ENCODE results near the gene TASP1.
"Not testable (repeated sequence)": the region's sequence is repeated elsewhere in the genome, so short reads cannot be mapped to it uniquely, and the experiment has no call there.

TASP1 gene

GRCh38 chr20:13397300-13397724, 241.4 kb downstream of the TASP1 start:
- no peak for DNase-seq (ENCODE audit: low spot score)

DNA sequence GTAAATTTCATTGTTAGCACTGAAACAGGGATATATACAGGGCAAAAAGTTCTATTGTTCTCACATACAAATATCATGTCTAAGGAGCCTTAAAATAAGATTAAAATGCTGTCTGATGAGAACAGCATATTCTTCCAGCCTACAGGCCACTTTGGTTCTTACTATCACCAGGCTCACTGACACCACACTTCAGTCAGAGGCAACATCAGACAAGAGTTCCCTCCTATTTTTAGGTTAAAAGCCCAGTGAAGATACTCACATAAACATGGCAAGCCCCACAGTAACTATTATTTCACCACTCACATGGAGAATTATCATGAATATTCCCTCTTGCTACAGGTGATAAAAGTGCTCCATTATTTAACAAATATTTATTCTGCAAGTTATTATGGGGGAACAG, 241.9 kb downstream of the TASP1 start:
- no peak for DNase-seq (ENCODE audit: low spot score)

GRCh38 chr20:13396022-13396421, 242.7 kb downstream of the TASP1 start:
- no peak for DNase-seq (ENCODE audit: low spot score)

DNA sequence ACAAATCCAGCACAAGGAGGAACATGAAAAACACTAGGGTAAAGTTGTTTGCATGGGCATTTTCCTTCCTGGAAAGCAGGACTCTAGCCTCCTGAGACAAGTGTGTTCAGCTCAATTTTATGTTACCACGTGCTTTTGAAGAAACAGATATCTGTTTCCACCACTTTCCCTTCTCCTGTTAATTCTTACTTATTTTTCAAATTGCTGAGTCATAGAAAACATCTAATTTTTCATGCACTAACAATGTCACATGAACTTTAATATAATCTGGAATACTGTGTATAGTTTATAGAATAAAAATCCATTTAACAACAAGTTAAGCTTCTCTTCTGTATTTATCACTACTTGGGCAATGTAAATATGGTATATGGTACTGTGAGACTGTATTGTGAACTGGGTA, 243.5 kb downstream of the TASP1 start:
- DNase-seq (ENCODE audit: low spot score): no peak

- DNase-seq (ENCODE audit: low spot score): no peak
These were observed 246.3 kb downstream of the TASP1 start for GRCh38 chr20:13392391-13392790.

DNA sequence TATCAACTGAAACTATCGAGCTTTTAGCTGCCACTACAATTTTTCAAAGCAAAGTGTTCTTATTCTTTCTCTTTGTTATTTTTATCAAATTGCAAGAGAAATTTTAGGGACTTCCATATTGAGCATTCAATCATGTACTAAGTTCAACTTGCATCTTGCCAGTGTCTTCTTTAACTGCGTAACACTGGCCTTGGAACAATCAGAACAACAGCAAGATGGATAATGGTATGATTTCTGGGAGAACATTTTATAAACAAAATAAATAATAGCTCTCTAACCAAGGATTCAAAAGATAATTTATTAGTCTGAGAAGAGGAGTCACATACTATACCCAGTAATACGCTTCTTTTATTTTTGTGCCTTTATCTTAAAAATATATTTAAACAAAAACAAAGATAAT, 249.6 kb downstream of the TASP1 start:
- DNase-seq (ENCODE audit: low spot score): no peak

DNA sequence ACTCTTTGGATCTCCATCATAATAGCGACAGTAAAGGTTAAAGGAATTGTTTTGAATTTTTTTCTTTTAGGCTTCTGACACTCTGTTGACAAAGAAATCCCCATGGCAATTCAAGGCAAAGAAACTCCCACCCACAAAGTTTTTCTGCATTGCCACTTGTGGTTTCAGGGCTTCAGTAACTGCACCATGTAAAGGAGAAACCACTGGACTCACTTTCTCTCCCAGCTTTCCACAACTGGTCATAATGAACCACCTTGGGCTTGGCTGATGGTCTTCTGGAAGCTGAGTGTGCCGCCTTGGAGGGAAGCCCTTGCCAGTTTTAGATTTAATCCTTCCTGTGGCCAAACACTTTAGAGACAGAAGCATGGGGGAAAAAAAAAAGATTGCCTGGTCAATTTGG, 254.6 kb downstream of the TASP1 start:
- no peak for DNase-seq (ENCODE audit: low spot score)

- DNase-seq (ENCODE audit: low spot score): no peak
These were observed 255.9 kb downstream of the TASP1 start for GRCh38 chr20:13382786-13383185.

- not testable (repeated sequence) for DNase-seq (ENCODE audit: low spot score)
These were observed 258.1 kb downstream of the TASP1 start for GRCh38 chr20:13380497-13381229.

DNA sequence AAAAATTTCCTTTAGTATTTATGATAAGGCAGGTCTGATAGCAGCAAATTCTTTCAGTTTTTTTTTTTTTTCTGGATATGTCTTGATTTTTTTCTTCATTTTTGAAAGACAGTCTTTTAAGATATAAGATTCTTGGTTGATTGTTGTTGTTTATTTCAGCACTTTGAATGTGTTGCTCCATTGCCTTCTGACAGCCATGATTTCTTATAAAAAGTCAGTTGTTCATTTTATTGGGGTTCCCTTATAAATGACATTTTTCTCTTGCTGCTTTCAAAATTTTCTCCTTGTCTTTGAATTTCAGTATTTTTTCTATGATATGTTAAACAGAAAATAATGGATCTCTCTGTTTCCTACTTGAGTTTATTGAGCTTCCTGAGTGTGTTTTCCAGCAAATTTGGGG, 265.3 kb downstream of the TASP1 start:
- no peak for DNase-seq (ENCODE audit: low spot score)

GRCh38 chr20:13364278-13365170, 274.2 kb downstream of the TASP1 start:
- DNase-seq (ENCODE audit: low spot score): no peak

GRCh38 chr20:13363473-13363872, 275.3 kb downstream of the TASP1 start:
- no peak for DNase-seq (ENCODE audit: low spot score)

GRCh38 chr20:13362165-13362564, 276.6 kb downstream of the TASP1 start:
- not testable (repeated sequence) for DNase-seq (ENCODE audit: low spot score)

DNA sequence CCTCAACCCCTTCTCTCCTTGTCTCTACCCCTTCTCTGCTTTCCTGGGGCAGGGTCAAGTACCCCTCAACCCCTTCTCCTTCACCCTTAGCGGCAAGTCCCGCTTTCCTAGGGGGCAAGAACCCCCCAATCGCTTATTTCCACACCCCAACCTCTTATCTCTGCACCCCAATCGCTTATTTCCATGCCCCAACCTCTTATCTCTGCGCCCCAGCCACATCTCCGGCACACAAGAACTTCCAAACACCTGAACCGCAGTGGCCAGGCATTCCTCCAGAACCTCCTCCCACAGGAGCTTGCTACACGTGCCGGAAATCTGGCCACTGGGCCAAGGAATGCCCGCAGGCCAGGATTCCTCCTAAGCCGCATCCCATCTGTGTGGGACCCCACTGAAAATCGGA, 279.8 kb downstream of the TASP1 start:
- DNase-seq (ENCODE audit: low spot score): not testable (repeated sequence)

DNA sequence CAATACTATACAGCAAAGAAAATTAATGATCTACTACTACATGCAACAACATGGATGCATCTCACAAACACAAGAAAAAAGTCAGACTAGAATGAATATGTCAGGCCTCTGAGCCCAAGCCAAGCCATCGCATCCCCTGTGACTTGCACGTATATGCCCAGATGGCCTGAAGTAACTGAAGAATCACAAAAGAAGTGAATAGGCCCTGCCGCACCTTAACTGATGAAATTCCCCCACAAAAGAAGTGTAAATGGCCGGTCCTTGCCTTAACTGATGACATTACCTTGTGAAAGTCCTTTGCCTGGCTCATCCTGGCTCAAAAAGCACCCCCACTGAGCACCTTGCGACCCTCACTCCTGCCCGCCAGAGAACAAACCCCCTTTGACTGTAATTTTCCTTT, 280.9 kb downstream of the TASP1 start:
- not testable (repeated sequence) for DNase-seq (ENCODE audit: low spot score)

- DNase-seq (ENCODE audit: low spot score): no peak
These were observed 282.1 kb downstream of the TASP1 start for GRCh38 chr20:13356591-13356990.

DNA sequence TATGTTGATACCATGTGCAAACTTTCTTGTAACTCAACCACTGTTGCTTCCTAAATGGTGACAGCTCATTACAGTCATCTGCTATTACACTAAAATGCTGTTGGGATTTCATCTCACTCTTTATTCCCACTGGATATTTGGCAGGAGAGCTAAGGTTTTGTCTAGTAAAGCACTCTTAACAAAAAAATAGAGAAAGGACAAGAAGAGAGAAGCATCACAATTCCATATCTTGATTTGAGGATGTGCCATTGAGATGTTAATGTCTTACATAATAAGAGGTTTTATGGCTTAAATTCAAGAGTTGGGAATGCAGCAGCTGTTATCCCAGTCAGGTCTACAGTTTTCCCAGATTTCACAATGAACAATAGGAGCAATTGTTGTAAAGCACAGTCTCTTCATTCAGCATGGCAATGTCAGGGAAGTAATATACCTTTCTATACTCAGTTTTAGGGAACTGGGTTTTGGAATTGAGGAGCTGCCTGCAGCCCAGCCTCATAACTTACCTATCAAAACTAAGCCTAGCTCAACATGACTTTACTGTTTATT, 282.7 kb downstream of the TASP1 start:
- DNase-seq (ENCODE audit: low spot score): no peak

GRCh38 chr20:13355411-13355810, 283.3 kb downstream of the TASP1 start:
- DNase-seq (ENCODE audit: low spot score): no peak

DNA sequence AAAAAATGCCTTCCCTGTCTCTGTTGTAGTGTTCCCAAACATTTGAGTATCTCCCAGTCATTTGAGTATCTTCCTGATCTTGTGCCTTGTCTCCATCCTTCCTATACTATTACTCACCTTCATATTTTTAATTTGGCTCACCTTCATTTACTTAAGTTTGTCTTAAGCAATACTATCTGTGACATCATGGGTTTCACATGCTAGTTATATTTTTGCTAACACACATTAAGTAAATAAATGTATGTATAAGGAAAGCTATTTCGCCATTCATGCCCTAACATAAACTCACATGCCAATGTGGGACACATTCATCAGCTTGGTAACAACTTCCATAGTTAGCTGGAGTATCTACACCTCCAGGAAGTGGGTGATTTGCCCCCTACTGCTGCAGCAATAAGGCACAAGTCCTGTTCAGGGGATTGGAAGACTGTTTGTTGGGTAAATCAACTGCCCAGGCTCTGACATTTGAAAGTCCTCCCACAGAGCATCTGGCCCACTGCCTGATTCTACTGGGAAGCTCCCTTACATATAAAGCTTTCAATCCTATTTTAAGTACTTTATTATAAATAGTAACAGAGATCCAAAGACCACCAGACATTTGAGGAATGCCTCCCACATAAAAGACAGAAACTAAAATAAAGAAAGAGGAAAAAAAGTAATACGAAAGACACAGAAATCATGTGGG, 285.3 kb downstream of the TASP1 start:
- no peak for DNase-seq (ENCODE audit: low spot score)

- no peak for DNase-seq (ENCODE audit: low spot score)
These were observed 289.5 kb downstream of the TASP1 start for GRCh38 chr20:13349235-13349604.

DNA sequence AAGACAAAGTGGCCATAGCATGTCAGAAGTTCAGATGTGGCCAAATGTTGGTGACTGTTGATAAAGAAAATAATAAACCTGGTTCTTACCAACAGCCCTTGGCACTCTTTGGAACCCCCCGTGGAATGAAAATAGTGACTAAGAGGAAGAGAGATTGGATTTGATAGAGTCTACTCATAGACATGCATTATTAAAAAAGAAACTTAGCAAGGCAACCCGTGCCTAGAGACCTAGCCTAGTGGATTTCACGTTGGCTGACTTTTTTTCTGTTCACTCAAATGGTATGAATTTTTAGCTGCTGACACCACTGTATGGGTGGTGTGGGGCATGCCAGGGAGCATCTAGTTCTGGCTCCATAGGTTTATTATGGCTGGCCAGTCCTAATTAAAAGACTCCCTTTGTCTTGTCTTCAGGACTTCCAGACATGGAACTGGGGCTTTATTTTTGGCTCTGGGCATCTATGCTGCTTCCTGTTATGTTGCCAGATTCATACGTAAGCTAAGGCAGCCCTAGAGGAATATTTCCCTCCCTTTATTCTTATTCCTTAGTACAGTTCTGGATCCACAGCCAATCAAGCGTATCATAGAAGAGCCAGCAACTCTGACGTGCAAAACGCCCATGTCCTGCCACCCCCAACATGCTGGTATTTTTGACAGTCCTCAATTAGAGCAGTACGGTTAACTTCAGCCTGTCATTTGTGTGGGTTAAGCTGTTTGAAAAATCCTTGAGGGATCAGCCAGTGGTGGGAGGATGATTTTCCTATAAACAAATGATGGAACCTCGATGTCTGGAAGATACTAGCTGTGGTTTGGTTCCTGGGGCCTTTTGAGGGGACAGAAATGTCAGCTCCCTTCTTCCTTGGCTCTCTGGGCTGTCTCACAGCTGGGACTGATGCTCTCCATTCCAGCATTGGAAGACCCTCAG, 290.2 kb downstream of the TASP1 start:
- DNase-seq (ENCODE audit: low spot score): no peak
